ENCODE measurements around the gene LRRN2.
"Not testable (repeated sequence)": the region's sequence is repeated elsewhere in the genome, so short reads cannot be mapped to it uniquely, and the experiment has no call there.

Gene LRRN2

DNA sequence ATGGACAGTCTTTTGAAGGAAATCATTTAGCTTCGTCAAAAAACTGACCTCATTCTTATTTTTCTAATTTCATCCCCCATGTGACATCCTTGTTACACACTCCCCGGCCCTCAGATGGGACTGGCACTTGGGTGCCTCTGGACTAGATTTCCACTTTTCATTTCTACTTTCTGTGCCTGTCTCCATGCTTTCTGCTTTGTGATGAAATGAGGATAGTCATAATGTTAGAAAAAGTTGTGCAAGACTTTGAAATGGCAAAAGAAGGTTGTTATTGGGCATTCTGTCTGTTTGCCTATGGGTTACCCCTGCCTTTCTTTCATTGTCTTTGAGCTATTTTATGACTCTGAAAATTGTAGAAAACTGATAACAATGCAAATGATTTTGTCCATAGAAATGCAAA, 114.4 kb downstream of the LRRN2 start:
- no peak for DNase-seq

DNA sequence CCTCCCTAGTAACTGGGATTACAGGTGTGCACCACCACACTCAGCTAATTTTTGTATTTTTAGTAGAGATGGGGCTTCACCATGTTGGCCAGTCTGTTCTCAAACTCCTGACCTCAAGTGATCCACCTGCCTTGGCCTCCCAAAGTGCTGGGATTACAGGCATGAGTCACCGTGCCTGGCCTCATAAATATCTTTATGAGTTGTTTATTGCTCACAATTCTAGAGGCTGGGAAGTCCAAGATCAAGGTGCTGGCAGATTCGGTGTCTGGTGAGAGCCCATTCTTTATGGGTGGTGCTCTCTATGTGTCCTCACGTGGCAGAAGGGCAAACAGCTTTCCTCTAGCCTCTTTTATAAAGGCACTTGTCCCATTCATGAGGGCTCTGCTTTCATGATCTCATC, 115.5 kb downstream of the LRRN2 start:
- not testable (repeated sequence) for DNase-seq

DNA sequence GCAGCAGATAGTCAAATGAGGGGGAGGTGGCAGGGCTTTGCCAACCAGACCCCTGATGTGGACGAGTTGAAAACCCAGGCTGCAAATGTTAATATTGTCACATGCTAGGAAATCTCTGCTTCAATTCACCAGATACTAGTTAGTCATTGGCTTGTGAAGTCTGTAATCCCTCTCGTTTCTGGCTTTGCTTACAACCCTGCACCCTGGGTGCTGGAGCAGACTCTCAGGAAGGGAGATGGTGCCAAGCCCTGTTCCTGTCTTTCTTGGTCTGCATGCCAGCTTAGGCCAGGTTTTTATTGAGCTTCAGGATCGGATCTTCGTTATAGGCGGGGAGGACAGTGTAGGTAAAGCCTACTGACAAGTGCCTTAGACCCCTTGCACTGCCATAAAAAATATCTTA, 116.1 kb downstream of the LRRN2 start:
- DNase-seq = no peak

DNA sequence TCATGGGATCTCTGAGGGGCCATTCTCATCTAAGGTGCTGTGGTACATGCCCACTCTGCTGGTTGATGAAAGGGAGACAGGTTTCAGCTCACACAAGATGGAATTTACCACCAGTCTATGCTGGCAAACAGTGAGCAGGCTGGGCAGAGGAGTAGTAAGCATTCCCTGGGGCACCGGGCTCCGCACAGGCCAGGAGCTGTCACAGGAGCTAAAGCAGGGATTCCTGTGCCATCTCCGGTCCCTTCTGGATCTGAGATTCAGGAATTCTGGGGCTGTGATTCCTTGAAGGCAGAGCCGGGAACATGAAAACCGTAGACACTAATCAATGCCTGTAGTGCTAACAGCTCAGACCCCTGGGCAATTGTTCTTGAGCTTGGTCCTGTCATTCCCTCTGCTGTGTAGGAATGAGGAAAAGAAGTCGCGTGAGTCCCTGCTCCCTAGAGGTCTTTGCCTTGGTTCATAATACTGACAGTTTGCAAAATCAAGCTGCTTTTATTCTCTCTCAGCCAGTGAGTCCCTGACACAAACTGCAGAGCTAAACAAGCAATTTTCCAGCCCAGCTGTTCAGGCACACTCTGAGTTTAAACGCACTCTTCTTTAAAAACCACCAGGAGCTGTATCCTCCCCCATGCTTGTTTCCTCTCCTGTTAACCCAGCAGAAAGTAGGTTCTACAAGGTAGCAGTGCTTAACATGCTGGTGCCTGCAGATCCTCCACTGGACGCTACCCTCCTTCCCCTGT, 116.8 kb downstream of the LRRN2 start:
- no peak for DNase-seq

Data from left hindlimb (tissue), 1 donor.